Fibroblast of the aortic adventitia (primary cell): ENCODE results near the gene RIMOC1. TPM values are rescaled to one million over a fixed set of nuclear protein-coding genes. Genes with fewer than 3 reads are reported as not detected.
A peak's percentile ranks its signal among the peaks of the same experiment; 100 is the strongest.

Source experiments
- DNase-seq: peaks from one replicate; pipeline ENCODE4 v3.0.0-alpha.2; 2010; ENCODE audit warnings: low read depth
- H3K4me3 ChIP-seq: 2 replicates; pipeline ENCODE4 v1.5.1; 2011; ENCODE audit warnings: low read depth, mild to moderate bottlenecking, control low read depth, low read length, moderate library complexity
- CTCF ChIP-seq: IDR thresholded peaks from 2 replicates; pipeline ENCODE4 v1.5.1; 2011; ENCODE audit warnings: mild to moderate bottlenecking, low read length, control low read depth, inconsistent platforms; ENCODE audit not compliant: insufficient read depth
- total RNA-seq: library from RNA; depleted of rRNA; stranded (reverse); fragments of >200 nt; gene quantifications from 2 replicates; pipeline ENCODE4 v1.2.3, GENCODE V29; 2012; ENCODE audit warnings: low replicate concordance

RIMOC1 gene
- total RNA-seq, 1 donor, result 40.9 TPM

- DNase-seq, result peak; percentile 3
- H3K4me3 ChIP-seq, result no peak overlapping the region
- TF ChIP-seq CTCF, result no peak
Observed at GRCh38 chr5:41891066-41891707, 13.0 kb upstream of the RIMOC1 start.

DNA sequence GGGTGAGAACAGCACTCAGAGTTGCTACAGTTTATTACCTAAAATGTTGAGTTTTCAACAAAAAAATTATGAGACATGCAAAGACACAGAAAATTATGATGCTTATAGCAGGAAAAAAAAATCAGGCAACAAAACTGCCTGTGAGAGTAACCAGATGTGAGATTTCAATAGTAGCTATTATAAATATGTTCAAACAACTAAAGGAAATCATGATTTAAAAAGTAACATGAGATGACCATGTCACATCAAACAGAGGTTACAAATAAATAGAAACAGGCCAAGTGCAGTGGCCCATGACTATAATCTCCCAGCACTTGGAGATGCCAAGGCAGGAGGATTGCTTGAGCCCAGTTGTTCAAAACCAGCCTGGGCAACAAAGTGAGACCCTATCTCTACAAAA is 12.1 kb upstream of the RIMOC1 start:
- TF ChIP-seq CTCF, result no peak
- DNase-seq, result no peak
- no peak overlapping the region for H3K4me3 ChIP-seq

- no peak for DNase-seq
- no peak overlapping the region for H3K4me3 ChIP-seq
- TF ChIP-seq CTCF, result no peak
Observed at GRCh38 chr5:41893074-41893851, 10.9 kb upstream of the RIMOC1 start.

DNA sequence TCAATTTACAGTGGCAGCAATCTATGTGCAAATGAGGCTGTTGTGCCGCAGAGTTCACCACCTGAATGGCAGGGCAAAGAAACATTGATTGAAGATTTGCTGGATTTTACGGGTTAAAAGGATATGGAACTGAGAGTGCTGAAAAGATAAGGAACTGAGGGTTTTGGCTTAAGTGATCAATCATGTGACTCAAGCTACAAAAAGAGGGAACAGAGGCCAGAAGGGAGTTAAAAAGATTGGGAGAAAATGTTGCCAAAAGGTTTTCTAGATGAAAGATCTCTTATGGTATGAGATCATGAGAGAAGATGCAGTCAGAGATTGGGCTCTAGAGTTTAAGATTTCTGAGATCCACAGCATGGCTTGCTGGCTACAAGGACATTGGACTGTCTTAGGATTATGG is 7.9 kb upstream of the RIMOC1 start:
- H3K4me3 ChIP-seq, result no peak overlapping the region
- no peak for TF ChIP-seq CTCF
- peak; percentile 9 for DNase-seq

- peak overlapping the region; percentile 67 for H3K4me3 ChIP-seq
- TF ChIP-seq CTCF, result no peak
- DNase-seq, result no peak
Observed at GRCh38 chr5:41903382-41903891, 707 bp upstream of the RIMOC1 start.

DNA sequence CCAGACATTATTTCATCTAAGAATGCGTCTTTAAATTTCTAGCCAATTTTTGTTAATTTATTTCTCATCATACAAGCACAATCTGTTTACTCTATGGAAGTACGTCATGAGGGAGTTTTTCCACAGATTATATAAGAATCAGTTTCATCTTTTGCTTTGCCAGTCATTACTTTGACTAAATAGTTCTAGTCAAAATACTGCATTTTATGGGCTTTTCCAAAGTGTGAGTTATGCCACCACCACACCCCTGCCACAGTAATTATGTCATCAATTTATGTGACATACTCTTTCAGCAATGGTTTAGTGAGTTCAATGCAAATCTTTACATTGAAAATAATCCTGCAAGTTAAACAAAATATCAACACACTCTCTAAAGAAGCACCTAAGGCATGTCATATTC is 2.0 kb downstream of the RIMOC1 start:
- no peak for TF ChIP-seq CTCF
- no peak for DNase-seq
- H3K4me3 ChIP-seq, result no peak overlapping the region
